GM21825 (cell line): Measurements from ENCODE around the gene TXNRD1.
"Not testable (repeated sequence)": the region's sequence is repeated elsewhere in the genome, so short reads cannot be mapped to it uniquely, and the experiment has no call there.

Experiments
- ATAC-seq: cut with Tn5 transposase; IDR thresholded peaks from one replicate; pipeline ENCODE4 v1.9.1; 2021; ENCODE audit warnings: mild to moderate bottlenecking, moderate library complexity; ENCODE audit not compliant: unreplicated experiment

Gene TXNRD1

DNA sequence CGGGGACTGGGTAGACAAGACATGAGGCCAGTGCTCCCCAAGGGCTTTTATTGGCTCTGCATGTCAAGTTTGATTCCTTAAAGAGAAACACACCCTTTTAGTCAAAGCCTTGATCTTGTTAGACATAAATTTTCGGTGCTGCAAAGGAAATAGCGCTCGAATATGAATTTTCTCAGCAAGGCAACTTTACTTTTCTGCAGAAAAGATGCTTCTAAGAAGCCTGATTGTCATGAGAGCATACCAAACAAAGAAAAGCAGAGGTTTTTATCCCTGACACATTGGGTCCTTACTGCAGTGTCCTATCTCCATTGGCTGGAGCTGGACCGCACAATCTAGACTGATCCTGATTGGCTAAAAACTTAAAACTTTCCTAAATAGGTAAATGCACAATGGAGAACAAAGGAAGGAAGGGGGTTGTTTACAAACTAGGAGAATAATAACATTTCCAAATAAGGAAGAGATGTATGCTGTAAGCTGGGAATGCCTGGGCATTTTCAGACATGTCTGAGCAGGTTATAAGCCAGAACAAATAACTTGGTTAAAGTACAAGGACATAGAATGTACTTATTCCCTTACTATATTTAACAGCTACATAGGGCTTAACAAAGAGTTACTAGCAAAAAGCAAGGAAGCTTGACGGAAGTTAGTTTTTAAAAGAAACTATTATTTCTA lies 17.2 kb downstream of the TXNRD1 start:
- no peak for ATAC-seq

DNA sequence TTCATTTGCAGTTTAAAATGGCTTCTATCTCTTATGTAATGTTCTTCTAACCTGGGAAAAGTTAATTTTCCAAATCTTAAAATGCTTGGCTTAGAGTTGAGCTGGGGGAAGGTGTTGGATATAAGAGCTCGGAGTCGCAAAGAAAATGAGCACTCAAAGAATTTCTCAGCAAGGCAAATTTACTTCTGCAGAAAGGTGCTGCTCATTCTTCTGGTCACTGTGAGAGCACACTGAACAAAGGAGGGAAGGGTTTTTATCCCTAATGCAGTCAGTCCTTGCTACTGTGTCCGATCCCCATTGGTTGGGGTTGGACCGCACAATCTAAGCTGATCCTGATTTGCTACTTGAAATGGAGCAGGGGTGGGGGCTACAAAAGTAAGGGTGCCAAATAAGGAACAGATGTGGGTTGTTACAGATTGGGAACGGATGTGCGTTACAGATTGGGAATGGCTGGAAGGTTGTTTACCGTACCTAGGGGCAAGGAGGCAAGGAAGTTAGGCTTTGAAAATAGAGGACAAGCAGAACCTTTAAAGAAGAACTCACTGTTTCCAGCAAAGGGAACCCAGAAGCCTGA lies 19.4 kb downstream of the TXNRD1 start:
- ATAC-seq = no peak

DNA sequence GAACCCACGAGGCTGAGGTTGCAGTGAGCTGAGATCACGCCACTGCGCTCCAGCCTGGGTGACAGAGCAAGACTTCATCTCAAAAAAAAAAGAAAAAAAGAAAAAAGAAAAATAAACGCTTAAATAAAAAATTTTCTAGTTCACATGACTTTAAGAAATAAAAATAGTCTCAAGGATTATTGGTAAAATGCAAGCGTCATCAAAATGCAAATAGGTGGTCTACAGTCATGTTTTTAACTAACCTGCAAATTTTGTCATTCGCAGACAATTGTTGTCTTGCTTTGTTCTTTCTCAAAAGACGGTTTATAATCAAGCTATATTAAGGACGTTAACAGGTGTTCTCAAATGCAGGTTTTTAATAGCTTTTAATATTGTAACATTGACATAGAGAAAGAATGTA lies 22.4 kb downstream of the TXNRD1 start:
- ATAC-seq = no peak

DNA sequence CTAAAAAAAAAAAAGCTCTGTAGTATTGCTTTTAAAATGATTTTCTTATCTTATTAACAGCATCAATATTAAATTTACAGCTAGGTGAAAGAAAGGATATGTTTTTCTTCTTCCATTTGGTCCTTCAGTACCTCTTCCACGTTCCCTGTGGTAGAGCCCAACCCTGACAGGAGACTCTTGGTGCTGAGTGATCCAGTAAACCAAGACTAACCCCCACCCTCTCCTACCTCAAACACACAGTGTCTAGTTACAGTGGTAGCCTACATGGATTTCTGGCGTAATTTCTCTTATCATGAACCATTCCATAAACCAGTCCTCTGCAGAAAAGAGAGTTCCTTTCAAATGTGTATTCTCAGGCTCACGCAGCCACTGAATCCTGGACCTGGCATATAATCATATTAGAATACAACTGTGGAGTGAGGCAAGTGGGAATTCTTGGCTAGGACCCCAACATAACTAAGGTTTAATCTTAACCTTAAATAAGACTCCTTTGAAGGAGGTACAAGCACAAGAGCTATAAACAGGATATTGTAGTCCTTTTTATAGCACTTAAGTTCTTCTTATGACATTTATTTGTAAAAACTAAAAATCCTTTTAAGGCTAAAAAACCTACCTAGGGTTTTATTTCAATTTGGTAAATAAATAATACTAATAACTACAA lies 27.1 kb downstream of the TXNRD1 start:
- no peak for ATAC-seq

DNA sequence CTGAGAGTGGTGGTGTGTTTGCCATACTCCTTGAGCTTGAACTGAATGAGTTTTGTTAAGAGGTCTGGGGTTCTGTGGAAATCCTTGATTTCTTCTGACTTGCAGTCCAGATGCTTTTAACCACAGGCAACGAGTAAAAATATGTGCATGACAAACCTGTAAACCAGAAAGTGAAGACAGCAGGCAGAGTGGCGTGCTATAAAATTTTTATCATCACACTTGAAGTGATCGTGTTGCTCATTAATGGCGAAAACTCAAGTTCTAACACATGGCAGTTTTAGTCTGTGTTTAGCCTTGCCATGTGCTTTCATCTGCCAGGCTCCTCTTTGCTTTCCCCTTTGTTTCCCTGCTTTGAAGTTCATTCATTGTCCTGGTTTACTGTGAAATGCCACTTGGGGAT lies 28.0 kb downstream of the TXNRD1 start:
- ATAC-seq = no peak

DNA sequence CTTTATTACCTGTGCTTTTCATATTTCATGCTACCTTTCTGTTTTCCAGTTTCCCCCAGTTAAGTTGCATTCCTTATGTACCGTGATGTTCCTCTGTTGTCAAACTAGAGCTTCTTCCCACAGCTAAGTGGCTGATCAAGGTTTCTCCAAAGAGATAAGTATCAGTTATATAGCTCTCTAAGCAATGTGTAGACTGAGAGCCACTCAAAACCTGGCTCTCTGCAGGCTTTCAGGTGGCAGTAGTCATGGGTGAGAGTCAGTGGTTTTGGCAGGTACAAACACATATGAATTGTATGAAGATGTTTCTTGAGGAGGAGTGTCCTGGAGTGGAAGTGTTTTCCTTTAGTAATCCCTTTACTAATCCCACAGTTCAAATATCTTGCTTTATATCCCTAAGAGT lies 28.4 kb downstream of the TXNRD1 start:
- no peak for ATAC-seq

DNA sequence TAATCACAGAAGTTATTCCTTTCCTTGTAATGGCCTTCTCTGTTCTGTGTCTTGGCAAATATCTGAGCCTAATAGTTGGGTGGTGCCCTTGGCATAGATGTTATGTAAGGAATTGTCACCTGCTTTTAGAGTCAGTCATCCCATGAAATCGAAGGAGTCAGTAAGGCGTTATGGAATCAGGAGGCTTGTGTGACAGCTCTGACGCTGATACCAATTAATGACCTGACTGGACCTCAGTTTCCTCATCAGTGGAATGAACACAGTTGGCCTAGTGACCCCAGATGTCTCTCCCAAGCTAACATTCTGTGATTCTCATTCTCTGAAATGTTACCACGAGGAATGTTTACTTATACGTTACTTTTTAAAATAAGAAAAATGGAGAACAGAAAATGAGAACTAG lies 32.1 kb downstream of the TXNRD1 start:
- ATAC-seq = no peak

DNA sequence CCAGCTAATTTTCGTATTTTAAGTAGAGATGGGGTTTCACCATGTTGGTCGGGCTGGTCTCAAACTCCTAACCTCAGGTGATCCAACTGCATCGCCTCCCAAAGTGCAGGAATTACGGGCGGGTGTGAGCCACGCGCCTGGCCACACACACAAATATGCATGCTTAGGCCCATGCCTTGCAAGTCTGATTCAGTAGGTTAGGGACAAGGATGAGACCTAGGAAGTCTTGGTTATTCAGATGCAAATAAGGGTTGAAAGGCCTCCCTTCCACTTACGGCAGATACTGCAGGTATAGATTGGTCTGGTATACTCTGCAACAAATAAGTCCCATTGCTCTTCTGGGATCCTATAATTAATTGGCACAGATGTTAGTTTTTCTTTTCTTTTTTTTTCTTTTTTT lies 32.9 kb downstream of the TXNRD1 start:
- no peak for ATAC-seq

DNA sequence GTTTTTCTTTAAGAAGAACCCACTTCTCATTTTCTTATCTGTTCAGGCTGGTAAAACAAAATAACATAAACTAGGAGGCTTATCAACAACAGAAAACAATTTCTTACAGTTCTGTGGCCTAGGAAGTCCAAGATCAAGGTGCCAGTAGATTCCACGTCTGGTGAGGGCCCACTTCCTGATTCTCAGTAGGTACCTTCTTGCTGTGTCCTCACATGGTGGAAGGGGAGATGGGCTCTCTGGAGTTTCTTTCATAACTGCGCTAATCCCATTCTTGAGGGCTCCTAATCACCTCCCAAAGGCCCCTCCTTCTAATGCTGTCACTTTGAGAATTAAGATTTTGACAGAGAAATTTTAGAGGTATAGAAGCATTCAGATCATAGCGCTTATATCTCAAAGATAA lies 33.4 kb downstream of the TXNRD1 start:
- ATAC-seq = no peak

DNA sequence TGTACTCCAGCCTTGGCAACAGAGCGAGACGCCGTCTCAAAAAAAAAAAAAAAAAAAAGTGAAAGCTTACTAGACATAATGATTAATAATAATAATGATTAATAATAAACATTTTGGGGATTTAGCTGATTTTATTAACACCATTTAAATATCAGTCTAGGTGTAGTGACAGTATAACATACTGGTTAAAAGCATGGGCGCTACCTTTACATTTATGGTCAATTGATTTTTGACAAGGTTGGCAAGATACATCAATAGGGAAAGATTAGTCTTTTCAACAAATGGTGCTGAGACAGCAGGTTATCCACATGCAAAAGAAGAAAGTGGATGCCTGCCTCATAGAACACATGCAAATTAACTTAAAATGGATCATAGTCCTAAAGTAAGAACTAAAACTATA lies 34.3 kb downstream of the TXNRD1 start:
- no peak for ATAC-seq

DNA sequence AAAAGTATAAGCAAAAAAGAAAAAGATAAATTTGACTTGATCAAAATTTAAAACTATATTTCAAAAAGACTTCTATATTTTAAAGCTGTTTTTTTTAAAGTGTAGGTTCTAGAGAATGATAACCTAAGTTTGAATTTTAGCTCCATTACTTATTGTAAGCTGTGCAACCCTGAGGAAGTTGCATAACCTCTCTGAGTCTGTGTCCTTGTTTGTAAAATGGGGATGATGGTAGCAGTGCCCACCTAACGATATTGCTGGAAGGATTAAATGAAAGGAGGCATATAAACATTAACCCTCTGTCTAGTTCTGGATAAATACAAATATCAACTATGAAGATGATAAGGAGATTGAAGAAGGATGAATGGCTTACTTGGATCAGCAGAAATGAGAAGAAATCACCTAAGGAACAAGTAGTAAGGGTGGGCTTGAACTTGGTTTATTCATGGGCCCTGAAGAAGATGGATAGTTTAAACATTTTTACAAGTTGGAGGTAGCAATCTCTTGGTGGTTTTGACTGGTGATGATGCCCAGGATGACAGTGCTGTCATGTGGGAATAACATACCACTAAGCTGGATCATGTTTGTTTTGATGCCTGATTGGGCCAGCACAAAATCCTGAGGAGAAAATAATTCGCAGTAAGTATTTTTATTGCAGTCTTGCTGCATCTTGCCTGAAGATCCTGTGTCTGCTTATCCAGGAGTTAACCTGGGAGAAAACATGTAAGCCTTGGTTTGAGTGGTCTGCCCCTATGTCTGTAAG lies 35.0 kb downstream of the TXNRD1 start:
- ATAC-seq = no peak

DNA sequence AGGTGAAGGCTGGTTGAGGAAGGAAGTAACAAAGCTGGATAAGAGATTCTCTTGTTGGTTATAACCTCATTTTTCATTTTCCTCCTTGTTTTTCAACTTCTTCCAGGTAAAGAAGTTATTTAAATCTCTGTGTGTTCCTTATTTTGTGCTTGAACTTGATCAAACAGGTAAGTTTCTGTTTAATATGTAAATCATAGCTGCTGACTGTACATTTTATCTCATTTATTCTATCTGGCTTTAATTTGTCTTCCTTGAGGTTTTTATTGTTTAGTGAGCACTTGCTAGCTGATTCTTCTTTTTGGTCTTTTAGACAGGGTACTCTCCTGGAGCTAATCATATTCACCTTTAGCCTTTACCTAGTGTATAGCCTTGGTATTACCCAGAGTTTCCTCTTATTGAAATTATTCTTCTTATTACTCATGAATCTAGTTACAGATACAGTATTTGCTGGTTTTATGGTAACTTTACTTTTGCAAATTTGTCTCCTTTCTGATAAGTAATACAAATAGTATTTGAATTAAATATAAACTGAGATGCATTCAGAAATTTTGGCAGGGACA lies 42.4 kb downstream of the TXNRD1 start:
- ATAC-seq = no peak

DNA sequence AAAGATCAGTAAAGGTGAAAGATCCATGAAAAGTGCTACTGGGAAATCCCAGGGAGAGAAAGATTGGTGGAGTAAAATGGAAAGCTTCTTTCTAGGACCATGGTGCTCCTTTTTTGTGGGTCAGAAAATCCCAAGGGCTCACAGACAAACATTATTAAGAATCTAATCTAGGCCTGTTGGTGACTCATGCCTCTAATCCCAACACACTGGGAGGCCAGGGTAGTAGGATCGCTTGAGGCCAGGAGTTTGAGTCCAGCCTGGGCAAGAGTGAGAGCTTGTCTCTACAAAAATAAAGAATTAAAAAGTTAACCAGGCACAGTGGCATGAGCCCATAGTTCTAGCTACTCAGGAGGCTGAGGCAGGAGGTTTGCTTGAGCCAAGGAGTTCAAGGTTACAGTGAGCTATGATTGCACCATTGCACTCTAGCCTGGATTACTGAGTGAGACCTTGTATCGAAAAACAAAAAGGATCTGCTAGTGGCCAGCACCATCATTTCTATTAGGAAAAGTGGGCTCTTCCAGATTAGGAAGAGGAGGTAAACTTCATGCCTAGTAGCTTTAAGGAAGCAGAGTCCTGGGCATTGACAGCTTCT lies 43.0 kb downstream of the TXNRD1 start:
- ATAC-seq = no peak

DNA sequence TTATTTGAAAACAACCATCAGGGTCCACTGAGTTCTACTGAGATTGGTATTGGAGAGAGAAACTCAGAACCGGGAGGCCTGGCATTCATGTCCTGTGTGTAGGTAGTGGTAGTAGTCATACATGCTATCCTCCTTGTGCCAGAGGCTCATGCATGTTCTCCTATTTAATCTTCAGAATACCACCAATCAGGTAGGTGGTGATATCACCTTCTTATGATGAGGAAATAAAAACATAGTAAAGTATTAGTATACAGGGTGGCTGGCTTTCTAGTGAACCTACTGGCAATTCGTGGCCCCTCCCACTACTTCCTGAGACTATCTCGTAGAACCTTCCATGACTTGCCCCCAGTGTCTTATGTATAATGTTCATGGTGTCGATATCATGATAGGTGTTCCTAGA lies 47.4 kb downstream of the TXNRD1 start:
- ATAC-seq = no peak

DNA sequence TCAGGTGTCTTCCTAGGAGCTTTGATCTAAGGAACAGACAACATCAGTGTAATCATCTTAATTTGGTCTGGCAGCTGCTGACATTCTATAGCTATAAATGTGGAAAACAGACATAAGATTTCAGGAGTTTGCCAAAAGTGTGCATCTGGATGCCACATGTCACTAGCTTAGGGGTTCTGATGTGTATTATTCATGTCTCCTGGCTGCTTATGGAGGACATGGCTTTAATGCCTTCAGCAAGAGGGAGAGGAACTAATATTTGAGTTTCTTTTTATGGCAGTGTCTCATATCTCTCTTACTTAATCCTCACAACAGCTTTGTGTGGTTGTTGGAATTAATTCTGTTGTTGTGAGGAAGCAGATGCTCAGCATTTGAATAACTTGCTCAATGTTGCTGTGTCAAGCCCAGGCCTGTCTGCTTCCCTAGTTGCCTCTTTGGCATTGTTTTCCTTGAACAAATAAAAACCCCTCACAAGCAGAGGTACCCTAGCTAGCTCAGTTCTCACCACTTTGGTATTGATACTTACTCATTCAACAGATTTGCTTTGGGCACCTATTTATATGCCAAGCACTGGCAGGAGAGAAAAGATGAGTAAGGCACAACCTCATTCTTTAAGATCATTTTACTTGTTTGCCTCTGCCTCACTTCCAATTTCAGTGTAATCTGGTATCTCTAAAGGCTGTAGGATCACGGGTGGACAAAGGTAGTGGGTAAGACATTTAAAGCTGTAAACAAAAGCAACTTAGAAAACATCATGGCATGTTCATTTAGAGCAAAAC lies 48.2 kb downstream of the TXNRD1 start:
- no peak for ATAC-seq

DNA sequence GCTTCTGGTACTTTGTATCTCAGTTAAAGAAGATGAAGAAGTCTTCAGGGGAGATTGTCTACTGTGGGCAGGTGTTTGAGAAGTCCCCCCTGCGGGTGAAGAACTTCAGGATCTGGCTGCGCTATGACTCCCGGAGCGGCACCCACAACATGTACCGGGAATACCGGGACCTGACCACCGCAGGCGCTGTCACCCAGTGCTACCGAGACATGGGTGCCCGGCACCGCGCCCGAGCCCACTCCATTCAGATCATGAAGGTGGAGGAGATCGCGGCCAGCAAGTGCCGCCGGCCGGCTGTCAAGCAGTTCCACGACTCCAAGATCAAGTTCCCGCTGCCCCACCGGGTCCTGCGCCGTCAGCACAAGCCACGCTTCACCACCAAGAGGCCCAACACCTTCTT lies 49.9 kb downstream of the TXNRD1 start:
- not testable (repeated sequence) for ATAC-seq

DNA sequence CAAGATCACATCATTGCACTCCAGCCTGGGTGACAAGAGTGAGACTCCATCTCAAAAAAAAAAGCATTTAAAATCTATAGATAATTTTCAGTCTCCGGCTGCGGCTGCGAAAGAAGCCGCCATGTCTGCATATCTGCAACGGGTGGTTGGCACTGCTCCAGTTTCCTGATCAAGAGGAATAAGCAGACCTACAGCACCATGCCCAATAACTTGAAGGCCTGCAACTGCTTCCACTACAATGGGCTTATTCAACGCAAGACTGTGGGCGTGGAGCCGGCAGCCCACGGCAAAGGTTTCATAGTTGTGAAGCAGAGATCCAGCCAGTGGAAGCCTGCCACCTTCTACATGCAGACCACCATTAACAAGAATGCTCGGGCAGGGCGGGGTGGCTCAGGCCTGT lies 57.4 kb downstream of the TXNRD1 start:
- ATAC-seq = no peak

DNA sequence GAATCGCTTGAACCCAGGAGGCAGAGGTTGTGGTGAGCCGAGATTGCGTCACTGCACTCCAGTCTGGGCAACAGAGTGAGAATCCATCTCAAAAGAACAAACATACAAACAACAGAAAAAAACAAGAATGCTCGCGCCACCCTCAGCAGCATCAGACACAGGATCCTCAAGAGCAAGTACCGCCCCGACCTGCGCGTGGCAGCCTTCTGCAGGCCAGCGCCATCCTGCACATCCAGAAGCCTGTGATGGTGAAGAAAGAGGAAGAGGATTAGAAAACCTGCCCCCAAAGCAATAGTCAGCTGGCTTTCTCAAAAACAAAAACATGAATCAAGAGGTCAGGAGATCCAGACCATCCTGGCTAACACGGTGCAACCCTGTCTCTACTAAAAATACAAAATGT lies 57.9 kb downstream of the TXNRD1 start:
- no peak for ATAC-seq

DNA sequence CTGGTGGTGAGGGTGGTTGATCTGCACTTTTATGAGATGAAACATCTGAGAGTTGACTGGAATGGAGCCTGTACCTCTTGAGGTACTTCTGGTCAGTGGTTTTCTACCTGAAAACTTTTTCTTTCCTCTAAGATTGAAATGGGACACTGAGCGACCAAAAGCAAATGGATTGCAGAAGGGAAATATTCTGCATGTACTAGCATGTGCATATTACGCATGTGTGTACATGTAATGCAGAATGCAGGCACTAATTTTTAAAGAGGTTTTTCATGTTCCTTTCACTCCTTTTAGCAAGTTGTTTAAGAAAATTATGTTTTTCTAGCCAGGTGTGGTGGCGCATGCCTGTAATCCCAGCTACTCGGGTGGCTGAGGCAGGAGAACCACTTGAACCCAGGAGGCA lies 59.2 kb downstream of the TXNRD1 start:
- ATAC-seq = no peak

DNA sequence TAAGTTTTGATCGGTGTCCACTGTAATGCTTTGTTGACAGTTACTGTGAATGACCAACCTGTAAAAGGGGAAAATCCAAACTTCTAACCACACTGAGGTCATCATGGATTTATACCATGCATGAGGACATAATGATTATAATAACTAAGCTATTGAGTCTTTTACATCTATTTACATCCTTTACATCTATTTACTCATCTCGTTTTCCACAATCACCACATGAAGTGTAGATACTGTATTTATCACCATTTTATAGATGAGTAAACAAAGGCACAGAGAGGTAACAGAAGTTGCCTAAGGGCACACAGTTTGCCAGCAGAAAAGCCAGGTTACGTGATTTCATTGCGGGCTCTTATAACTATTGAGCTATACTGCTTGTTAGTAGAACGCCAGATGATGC lies 60.1 kb downstream of the TXNRD1 start:
- no peak for ATAC-seq
